ENCODE results near the gene EIF2S2.

Gene EIF2S2

DNA sequence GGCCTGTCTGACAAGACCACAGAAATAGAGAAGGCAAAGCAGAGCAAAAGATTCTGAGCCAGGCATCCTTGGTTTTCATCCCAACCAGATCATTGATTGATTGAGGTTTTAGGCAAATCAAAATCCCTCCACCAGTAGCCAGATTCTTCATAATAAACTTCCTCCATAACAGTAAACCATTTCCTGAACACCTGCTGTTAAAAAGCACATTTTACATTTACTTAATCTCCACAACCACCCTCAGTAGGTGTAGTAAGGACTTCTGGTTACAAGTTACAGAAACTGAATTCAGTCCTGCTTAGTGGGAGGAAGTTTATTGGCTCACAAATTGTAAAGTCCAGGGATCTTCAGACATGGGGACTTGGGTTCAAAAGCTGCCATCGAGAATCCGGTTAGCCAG, 28.3 kb downstream of the EIF2S2 start:
- Histone ChIP-seq H3K27me3 (no peaks in the 10 kb centered on the region), H3K9me3 (no peaks in the 10 kb centered on the region), H3K4me1 (ENCODE audit: control insufficient read depth in 1 of 2, insufficient read depth in 1 of 2, low read depth in 1 of 2, low read length in 1 of 2) (no peaks in the 10 kb centered on the region), H3K36me3 (peaks cover 97% of the 10 kb centered on the region), H3K4me3 (ENCODE audit: low read depth in 1 of 2, low read length in 1 of 2) (no peak overlapping the region), H3K27ac (peak overlapping the region; percentile 15)
- TF ChIP-seq, protein P1, sequence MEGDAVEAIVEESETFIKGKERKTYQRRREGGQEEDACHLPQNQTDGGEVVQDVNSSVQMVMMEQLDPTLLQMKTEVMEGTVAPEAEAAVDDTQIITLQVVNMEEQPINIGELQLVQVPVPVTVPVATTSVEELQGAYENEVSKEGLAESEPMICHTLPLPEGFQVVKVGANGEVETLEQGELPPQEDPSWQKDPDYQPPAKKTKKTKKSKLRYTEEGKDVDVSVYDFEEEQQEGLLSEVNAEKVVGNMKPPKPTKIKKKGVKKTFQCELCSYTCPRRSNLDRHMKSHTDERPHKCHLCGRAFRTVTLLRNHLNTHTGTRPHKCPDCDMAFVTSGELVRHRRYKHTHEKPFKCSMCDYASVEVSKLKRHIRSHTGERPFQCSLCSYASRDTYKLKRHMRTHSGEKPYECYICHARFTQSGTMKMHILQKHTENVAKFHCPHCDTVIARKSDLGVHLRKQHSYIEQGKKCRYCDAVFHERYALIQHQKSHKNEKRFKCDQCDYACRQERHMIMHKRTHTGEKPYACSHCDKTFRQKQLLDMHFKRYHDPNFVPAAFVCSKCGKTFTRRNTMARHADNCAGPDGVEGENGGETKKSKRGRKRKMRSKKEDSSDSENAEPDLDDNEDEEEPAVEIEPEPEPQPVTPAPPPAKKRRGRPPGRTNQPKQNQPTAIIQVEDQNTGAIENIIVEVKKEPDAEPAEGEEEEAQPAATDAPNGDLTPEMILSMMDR (IDR thresholded peaks at IDR 0.05): no peak

DNA sequence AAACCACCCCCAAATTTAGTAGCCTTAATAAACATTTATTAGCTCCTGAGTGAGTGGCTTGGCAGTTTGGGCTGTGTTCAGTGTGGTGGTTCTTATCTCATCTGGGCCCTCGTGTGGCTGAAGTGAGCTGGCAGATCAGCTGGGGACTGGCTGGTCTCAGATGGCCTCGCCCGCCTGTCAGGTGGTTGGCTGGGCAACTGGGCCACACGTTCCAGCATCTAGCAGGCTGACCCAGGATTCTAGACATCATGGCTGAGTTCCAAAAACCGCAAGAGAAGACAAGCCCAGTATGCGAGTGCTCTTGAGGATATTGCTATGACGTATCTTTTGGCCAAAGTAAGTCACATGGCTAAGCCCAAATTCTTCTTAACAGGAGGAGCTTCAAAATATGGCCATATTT, 28.9 kb downstream of the EIF2S2 start:
- Histone ChIP-seq H3K27ac (peak overlapping the region; percentile 15), H3K4me1 (ENCODE audit: control insufficient read depth in 1 of 2, insufficient read depth in 1 of 2, low read depth in 1 of 2, low read length in 1 of 2) (no peaks in the 10 kb centered on the region), H3K36me3 (peaks cover 97% of the 10 kb centered on the region), H3K4me3 (ENCODE audit: low read depth in 1 of 2, low read length in 1 of 2) (no peak overlapping the region), H3K9me3 (no peaks in the 10 kb centered on the region), H3K27me3 (no peaks in the 10 kb centered on the region)
- TF ChIP-seq, protein P1 (IDR thresholded peaks at IDR 0.05): no peak

- peaks cover 100% of the 10 kb centered on the region for H3K36me3 ChIP-seq
These were observed 29.7 kb downstream of the EIF2S2 start for GRCh38 chr20:34082232-34082887.

DNA sequence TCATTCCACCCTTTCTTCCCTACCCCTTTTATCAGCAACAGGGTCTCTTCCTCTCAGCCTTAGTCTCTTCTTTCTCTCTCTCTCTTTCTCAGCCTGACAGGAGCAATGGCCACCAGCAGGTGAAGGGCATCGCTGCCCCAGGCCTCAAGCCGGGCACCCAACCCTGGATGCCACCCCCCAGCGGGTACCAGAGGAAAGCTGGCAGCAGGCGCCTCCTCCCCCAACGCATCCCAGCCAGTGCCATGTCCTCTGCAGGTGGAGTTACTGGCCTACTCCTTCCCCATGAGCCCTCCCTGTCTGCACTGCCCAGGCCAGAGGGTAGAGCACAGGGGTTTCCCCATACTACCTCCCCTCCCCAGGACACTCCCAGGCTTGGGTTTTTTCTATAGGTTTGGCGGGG, 32.2 kb downstream of the EIF2S2 start:
- Histone ChIP-seq H3K27me3 (no peaks in the 10 kb centered on the region), H3K4me3 (ENCODE audit: low read depth in 1 of 2, low read length in 1 of 2) (no peak overlapping the region), H3K4me1 (ENCODE audit: control insufficient read depth in 1 of 2, insufficient read depth in 1 of 2, low read depth in 1 of 2, low read length in 1 of 2) (no peaks in the 10 kb centered on the region), H3K27ac (no peak overlapping the region), H3K9me3 (no peaks in the 10 kb centered on the region), H3K36me3 (peaks cover 100% of the 10 kb centered on the region)
- TF ChIP-seq, protein P1 (IDR thresholded peaks at IDR 0.05): no peak

More at GRCh38 chr20:34082232-34082887, 29.7 kb downstream of the EIF2S2 start:
- Histone ChIP-seq H3K27ac (peak overlapping the region; percentile 15), H3K9me3 (no peaks in the 10 kb centered on the region), H3K4me3 (ENCODE audit: low read depth in 1 of 2, low read length in 1 of 2) (no peak overlapping the region), H3K27me3 (no peaks in the 10 kb centered on the region), H3K4me1 (ENCODE audit: control insufficient read depth in 1 of 2, insufficient read depth in 1 of 2, low read depth in 1 of 2, low read length in 1 of 2) (no peaks in the 10 kb centered on the region)
- TF ChIP-seq, protein P1 (IDR thresholded peaks at IDR 0.05): no peak

- Histone ChIP-seq H3K36me3 (peaks cover 100% of the 10 kb centered on the region), H3K27ac (no peak overlapping the region), H3K9me3 (no peaks in the 10 kb centered on the region), H3K4me3 (ENCODE audit: low read depth in 1 of 2, low read length in 1 of 2) (no peak overlapping the region), H3K27me3 (no peaks in the 10 kb centered on the region), H3K4me1 (ENCODE audit: control insufficient read depth in 1 of 2, insufficient read depth in 1 of 2, low read depth in 1 of 2, low read length in 1 of 2) (no peaks in the 10 kb centered on the region)
- TF ChIP-seq, protein P1 (IDR thresholded peaks at IDR 0.05): no peak
These were observed 33.5 kb downstream of the EIF2S2 start for GRCh38 chr20:34078540-34078939.
